HepG2 (cell line): ENCODE data around the gene GALNT17. TPM values are rescaled to one million over a fixed set of nuclear protein-coding genes. Genes with fewer than 3 reads are reported as not detected.

ENCODE experiments used
- ATAC-seq: fragments of 200-7000 bp; cut with Tn5 transposase; 3 replicates; pipeline ENCODE4 v1.9.1; 2020; ENCODE audit warnings: mild to moderate bottlenecking, moderate library complexity
- BruUV-seq: library from RNA; stranded (reverse); fragments of 400-500 nt; replicated peaks from 2 replicates; lab custom pipeline; 2021; lab: Mats Ljungman, UMichigan
- CTCF ChIA-PET: fragments of 300-600 bp; formaldehyde crosslinking; extraction: SDS; loops from one replicate; lab custom pipeline; 2021; ENCODE audit warnings: low total read pairs, inconsistent platforms, low intra/inter-chr PET ratio; lab: Yijun Ruan, JAX
- POLR2A ChIA-PET: fragments of 350-600 bp; sonication (Branson Sonifier 250); formaldehyde crosslinking; loops from one replicate; lab custom pipeline; 2020; ENCODE audit warnings: antibody characterized with exemption, inconsistent platforms; lab: Yijun Ruan, JAX
- DNase-seq: peaks from one replicate; pipeline ENCODE4 v3.0.0-alpha.2; 2015; ENCODE audit warnings: low spot score
- FAIRE-seq: peaks from 3 replicates; lab custom pipeline; 2011; peaks lifted over from hg19 to GRCh38; lab: Jason Lieb, UNC
- H2AFZ ChIP-seq: one replicate; pipeline ENCODE4 v1.6.1; 2011; ENCODE audit warnings: low read length, inconsistent platforms
- H3K27ac ChIP-seq: fragments of 300-600 bp; 3 replicates; pipeline ENCODE4 v1.8.0; 2011; ENCODE audit warnings: mixed run types, mild to moderate bottlenecking, mixed read lengths, low read length, inconsistent platforms; ENCODE audit not compliant: insufficient read depth; ENCODE audit errors: extremely low read length
- H3K27me3 ChIP-seq, 2 experiments: fragments of 200-600 bp in 1 of 2; 2 replicates in 1 of 2; 3 replicates in 1 of 2; pipeline versions ENCODE4 v1.6.0 to v1.8.0; 2011; ENCODE audit warnings: low read length in 2 of 2, mild to moderate bottlenecking in 2 of 2, moderate library complexity in 2 of 2, inconsistent platforms in 1 of 2; ENCODE audit not compliant: insufficient read depth in 2 of 2, control insufficient read depth in 1 of 2
- H3K36me3 ChIP-seq, 2 experiments: fragments of 200-600 bp in 1 of 2; replicated peaks in 1 of 2; 2 replicates in 1 of 2; 3 replicates in 1 of 2; pipeline versions ENCODE4 v1.5.1 to v1.8.0; 2011; ENCODE audit warnings: low read length in 2 of 2, inconsistent platforms in 1 of 2; ENCODE audit not compliant: insufficient read depth in 2 of 2, control insufficient read depth in 1 of 2
- H3K4me1 ChIP-seq: 2 replicates; pipeline ENCODE4 v1.5.1; 2012; ENCODE audit warnings: low read length, inconsistent platforms; ENCODE audit not compliant: insufficient read depth
- H3K4me2 ChIP-seq: 2 replicates; pipeline ENCODE4 v1.6.0; 2011; ENCODE audit warnings: low read depth, low read length, inconsistent platforms
- H3K4me3 ChIP-seq, 3 experiments: fragments of 200-600 bp in 1 of 3; sonication (generic), shearing (Covaris generic) in 1 of 3; replicated peaks in 1 of 3; 2 replicates each; pipeline ENCODE4 v1.5.1; 2011 to 2016; ENCODE audit warnings: low read length in 3 of 3, inconsistent platforms in 2 of 3, low read depth in 2 of 3, mild to moderate bottlenecking in 2 of 3, control low read depth in 1 of 3, mixed read lengths in 1 of 3; ENCODE audit not compliant: insufficient read depth in 1 of 3
- H3K79me2 ChIP-seq: one replicate; pipeline ENCODE4 v1.6.1; 2011; ENCODE audit warnings: low read length, inconsistent platforms; ENCODE audit not compliant: insufficient read depth
- H3K9ac ChIP-seq: 2 replicates; pipeline ENCODE4 v1.6.0; 2011; ENCODE audit warnings: mild to moderate bottlenecking, low read depth, low read length, inconsistent platforms; ENCODE audit not compliant: insufficient read depth
- H3K9me3 ChIP-seq: 2 replicates; pipeline ENCODE4 v1.5.1; 2012; ENCODE audit warnings: mild to moderate bottlenecking, low read length
- H4K20me1 ChIP-seq: 2 replicates; pipeline ENCODE4 v1.6.0; 2011; ENCODE audit warnings: inconsistent platforms, mild to moderate bottlenecking, low read length, moderate library complexity; ENCODE audit not compliant: insufficient read depth
- BORCS8-MEF2B ChIP-seq: sonication (generic); formaldehyde crosslinking; IDR thresholded peaks from 2 replicates; pipeline ENCODE4 v1.8.0; 2022; ENCODE audit warnings: mild to moderate bottlenecking, missing genetic modification reagents
- POLR2AphosphoS2 ChIP-seq: IDR thresholded peaks from 2 replicates; pipeline ENCODE4 v1.6.1; 2011; ENCODE audit warnings: low read depth, low read length, improper control_type of control experiment
- TARDBP ChIP-seq: sonication (generic); formaldehyde crosslinking; IDR thresholded peaks from 2 replicates; pipeline ENCODE4 v1.8.0; 2022; ENCODE audit warnings: mild to moderate bottlenecking, missing genetic modification reagents
- TCF12 ChIP-seq, 2 experiments: fragments of 450-650 bp in 1 of 2; sonication (generic) in 1 of 2; formaldehyde crosslinking in 1 of 2; IDR thresholded peaks; 2 replicates each; pipeline versions ENCODE4 v1.6.1 to v1.8.0; 2017 to 2022; ENCODE audit warnings: antibody characterized with exemption in 1 of 2, mild to moderate bottlenecking in 1 of 2, missing genetic modification reagents in 1 of 2, moderate library complexity in 1 of 2
- TOPORS ChIP-seq: sonication (generic); formaldehyde crosslinking; IDR thresholded peaks from 2 replicates; pipeline ENCODE4 v1.8.0; 2023; ENCODE audit warnings: mild to moderate bottlenecking, missing genetic modification reagents
- TRIM22 ChIP-seq: fragments of 450-650 bp; IDR thresholded peaks from 2 replicates; pipeline ENCODE4 v1.6.1; 2017
- WGBS: methylation state at CpG from one replicate; pipeline ENCODE4 v1.1.6; 2017; ENCODE audit warnings: low lambda C conversion rate; 5-methylcytosine and 5-hydroxymethylcytosine counted together
- in situ Hi-C: cut with HindIII; loops from 2 replicates; pipeline ENCODE4 v1.10.0; 2017; ENCODE audit warnings: low pct_unique_long_range_greater_than_20kb; ENCODE audit not compliant: extremely low pct_ligation_motif_present
- intact Hi-C: fragments of 100-400 bp; cut with micrococcal nuclease; formaldehyde crosslinking; loops from one replicate; pipeline ENCODE4 v1.10.0; 2022; ENCODE audit not compliant: unreplicated experiment
- polyA plus RNA-seq, 8 experiments: library from polyadenylated mRNA; depleted of rRNA in 3 of 8; stranded (reverse) in 7 of 8; unstranded in 1 of 8; fragments of >200 nt; fragmentation: Illumina TruSeq in 4 of 8; extraction: Trizol in 4 of 8; gene quantifications; 2 replicates each; pipeline versions ENCODE4 v1.2.1 to v1.2.3, GENCODE V29; 2011 to 2016; ENCODE audit warnings: low read depth in 4 of 8, missing spikeins in 1 of 8, mixed read lengths in 1 of 8; ENCODE audit not compliant: insufficient read depth in 1 of 8
- total RNA-seq, 5 experiments: library from RNA; depleted of rRNA; stranded (reverse); fragments of >200 nt; fragmentation: Illumina TruSeq; extraction: Trizol; gene quantifications; 2 replicates each; pipeline ENCODE4 v1.2.3, GENCODE V29; 2016; ENCODE audit warnings: low read depth in 1 of 5
- TF ChIP-seq, protein P1 (sequence below), 2 experiments: IDR thresholded peaks; 2 replicates each; pipeline ENCODE4 v1.6.1; 2011 to 2012; ENCODE audit warnings: low read length in 2 of 2, borderline replicate concordance in 1 of 2, low read depth in 1 of 2, mild to moderate bottlenecking in 1 of 2, moderate library complexity in 1 of 2
- TF ChIP-seq, protein P2 (sequence below): IDR thresholded peaks from 2 replicates; pipeline ENCODE4 v1.6.1; 2016; ENCODE audit warnings: missing compliant biosample characterization, missing genetic modification reagents, borderline replicate concordance

GALNT17 gene
- total and polyA plus RNA-seq, 2 of the 13 experiments (the other 11 are each of a cell fraction or from before 2014, with no cell fraction given), result not detected

DNA sequence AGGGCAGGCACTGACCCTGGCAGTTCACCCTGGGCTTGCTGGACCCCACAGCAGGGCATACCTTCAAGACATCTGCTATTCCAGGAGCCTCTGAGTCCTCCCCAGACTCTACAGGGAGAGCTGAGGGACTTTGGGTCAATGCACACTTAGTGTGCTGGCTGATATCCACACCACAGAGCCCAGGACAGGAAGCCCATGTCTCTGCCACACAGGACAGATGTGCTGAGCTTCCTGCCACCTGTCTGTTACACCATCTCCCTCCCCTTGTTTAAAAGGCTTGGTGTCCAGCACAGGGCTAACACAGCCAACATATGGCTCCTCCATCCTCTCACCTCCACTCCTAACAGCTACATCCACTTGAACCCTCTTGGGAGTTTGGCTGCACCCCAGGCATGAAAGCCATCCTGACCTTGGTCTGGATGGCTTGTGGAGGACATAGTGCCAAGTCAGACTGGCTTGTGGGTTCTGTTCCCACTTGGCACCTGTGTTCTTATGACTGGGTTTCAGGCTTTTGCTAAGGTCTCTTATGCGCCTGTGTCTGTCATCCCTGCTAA is 529.8 kb downstream of the GALNT17 start (continued):
- TF ChIP-seq, protein P1, sequence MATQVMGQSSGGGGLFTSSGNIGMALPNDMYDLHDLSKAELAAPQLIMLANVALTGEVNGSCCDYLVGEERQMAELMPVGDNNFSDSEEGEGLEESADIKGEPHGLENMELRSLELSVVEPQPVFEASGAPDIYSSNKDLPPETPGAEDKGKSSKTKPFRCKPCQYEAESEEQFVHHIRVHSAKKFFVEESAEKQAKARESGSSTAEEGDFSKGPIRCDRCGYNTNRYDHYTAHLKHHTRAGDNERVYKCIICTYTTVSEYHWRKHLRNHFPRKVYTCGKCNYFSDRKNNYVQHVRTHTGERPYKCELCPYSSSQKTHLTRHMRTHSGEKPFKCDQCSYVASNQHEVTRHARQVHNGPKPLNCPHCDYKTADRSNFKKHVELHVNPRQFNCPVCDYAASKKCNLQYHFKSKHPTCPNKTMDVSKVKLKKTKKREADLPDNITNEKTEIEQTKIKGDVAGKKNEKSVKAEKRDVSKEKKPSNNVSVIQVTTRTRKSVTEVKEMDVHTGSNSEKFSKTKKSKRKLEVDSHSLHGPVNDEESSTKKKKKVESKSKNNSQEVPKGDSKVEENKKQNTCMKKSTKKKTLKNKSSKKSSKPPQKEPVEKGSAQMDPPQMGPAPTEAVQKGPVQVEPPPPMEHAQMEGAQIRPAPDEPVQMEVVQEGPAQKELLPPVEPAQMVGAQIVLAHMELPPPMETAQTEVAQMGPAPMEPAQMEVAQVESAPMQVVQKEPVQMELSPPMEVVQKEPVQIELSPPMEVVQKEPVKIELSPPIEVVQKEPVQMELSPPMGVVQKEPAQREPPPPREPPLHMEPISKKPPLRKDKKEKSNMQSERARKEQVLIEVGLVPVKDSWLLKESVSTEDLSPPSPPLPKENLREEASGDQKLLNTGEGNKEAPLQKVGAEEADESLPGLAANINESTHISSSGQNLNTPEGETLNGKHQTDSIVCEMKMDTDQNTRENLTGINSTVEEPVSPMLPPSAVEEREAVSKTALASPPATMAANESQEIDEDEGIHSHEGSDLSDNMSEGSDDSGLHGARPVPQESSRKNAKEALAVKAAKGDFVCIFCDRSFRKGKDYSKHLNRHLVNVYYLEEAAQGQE (IDR thresholded peaks at IDR 0.05; ENCODE audit: borderline replicate concordance in 1 of 2, low read depth in 1 of 2, low read length in 2 of 2), result no peak
- no peak for TF ChIP-seq TCF12 (IDR thresholded peaks at IDR 0.05)
- no peak for TF ChIP-seq TCF12 (CRISPR knock-in tag; IDR thresholded peaks at IDR 0.05)

DNA sequence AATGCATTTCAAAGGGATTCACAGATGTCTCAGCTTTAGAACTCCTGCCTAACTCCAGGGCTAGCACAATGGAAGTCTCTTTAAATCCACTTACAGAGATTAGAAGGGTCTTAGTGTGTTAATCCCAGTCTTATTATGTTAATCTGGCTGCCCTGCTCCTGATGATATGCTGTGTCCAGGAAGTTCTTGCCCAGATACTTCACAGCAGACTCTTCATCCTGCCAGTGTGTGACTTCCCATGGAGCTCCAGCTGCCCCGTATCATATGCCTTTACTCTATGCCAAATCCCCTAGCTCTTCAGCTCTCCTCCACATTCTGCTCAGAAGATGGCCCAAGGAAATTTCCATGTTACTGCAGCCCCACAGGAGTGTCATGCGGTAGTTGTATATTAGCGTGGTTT is 533.8 kb downstream of the GALNT17 start:
- BruUV-seq, result no TSS peak
- H3K9me3 ChIP-seq, result peaks cover 12% of the 10 kb centered on the region; the same call in 1 of the 2 replicates
- H3K4me3 ChIP-seq, result no peak overlapping the region
- DNase-seq, result no peak
- ATAC-seq, result no peak
- POLR2A ChIA-PET, result no interaction called here
- H3K4me2 ChIP-seq, result no peak overlapping the region
- H3K27me3 ChIP-seq, result no peaks in the 10 kb centered on the region
- TF ChIP-seq BORCS8-MEF2B (CRISPR knock-in tag) (no peak), TARDBP (CRISPR knock-in tag) (no peak), POLR2AphosphoS2 (no peak), TOPORS (no peak), TRIM22 (no peak)
- TF ChIP-seq, protein P2, sequence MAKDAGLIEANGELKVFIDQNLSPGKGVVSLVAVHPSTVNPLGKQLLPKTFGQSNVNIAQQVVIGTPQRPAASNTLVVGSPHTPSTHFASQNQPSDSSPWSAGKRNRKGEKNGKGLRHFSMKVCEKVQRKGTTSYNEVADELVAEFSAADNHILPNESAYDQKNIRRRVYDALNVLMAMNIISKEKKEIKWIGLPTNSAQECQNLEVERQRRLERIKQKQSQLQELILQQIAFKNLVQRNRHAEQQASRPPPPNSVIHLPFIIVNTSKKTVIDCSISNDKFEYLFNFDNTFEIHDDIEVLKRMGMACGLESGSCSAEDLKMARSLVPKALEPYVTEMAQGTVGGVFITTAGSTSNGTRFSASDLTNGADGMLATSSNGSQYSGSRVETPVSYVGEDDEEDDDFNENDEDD (CRISPR knock-in tag), result no peak
- intact Hi-C loops (no loop called here), in situ Hi-C loops (no loop called here)
- H3K27ac ChIP-seq, result no peak overlapping the region
- no peaks in the 10 kb centered on the region for H4K20me1 ChIP-seq
- CTCF ChIA-PET, result no interaction called here
- no peaks in the 10 kb centered on the region for H3K79me2 ChIP-seq
- no peak for FAIRE-seq
- H3K36me3 ChIP-seq, result no peaks in the 10 kb centered on the region
- no peak overlapping the region for H3K9ac ChIP-seq
- WGBS, result 55% methylated on average over 3 of the region's 3 CpGs
- no peaks in the 10 kb centered on the region for H3K4me1 ChIP-seq
- no peak overlapping the region for H2AFZ ChIP-seq
